Chondrocyte (in vitro differentiated cells): ENCODE results near the gene GALNT9. TPM values are rescaled to one million over a fixed set of nuclear protein-coding genes. Genes with fewer than 3 reads are reported as not detected.

Experiments used
- DNase-seq: peaks from one replicate; pipeline ENCODE4 v3.0.0; 2021; ENCODE audit warnings: mixed read lengths, low spot score
- H3K27ac Mint-ChIP-seq: one replicate; pipeline ENCODE4 v1.8.0; 2021; ENCODE audit warnings: mild to moderate bottlenecking, moderate library complexity, mixed read lengths; ENCODE audit not compliant: unreplicated experiment
- H3K27me3 Mint-ChIP-seq: 2 replicates; pipeline ENCODE4 v1.8.0; 2021; ENCODE audit warnings: low read depth, mixed read lengths
- H3K36me3 Mint-ChIP-seq: 2 replicates; pipeline ENCODE4 v1.8.0; 2021; ENCODE audit warnings: low read depth, mixed read lengths
- H3K4me1 Mint-ChIP-seq: 2 replicates; pipeline ENCODE4 v1.8.0; 2021; ENCODE audit warnings: low read depth, mild to moderate bottlenecking, mixed read lengths
- H3K4me3 Mint-ChIP-seq: one replicate; pipeline ENCODE4 v1.8.0; 2021; ENCODE audit warnings: mild to moderate bottlenecking, moderate library complexity, mixed read lengths; ENCODE audit not compliant: unreplicated experiment
- H3K9me3 Mint-ChIP-seq: 2 replicates; pipeline ENCODE4 v1.8.0; 2021; ENCODE audit warnings: low read depth, mixed read lengths
- total RNA-seq: library from RNA; stranded (reverse); gene quantifications from 3 replicates; pipeline ENCODE4 v1.2.1, GENCODE V29; 2021
- TF ChIP-seq, protein P1 (sequence below): fragments of 200-600 bp; sonication (generic); IDR thresholded peaks from 2 replicates; pipeline ENCODE4 v1.5.0; 2021; ENCODE audit warnings: antibody characterized with exemption, mild to moderate bottlenecking, moderate library complexity

GALNT9 gene
- total RNA-seq, 1 donor from 2014 or later, result not detected

DNA sequence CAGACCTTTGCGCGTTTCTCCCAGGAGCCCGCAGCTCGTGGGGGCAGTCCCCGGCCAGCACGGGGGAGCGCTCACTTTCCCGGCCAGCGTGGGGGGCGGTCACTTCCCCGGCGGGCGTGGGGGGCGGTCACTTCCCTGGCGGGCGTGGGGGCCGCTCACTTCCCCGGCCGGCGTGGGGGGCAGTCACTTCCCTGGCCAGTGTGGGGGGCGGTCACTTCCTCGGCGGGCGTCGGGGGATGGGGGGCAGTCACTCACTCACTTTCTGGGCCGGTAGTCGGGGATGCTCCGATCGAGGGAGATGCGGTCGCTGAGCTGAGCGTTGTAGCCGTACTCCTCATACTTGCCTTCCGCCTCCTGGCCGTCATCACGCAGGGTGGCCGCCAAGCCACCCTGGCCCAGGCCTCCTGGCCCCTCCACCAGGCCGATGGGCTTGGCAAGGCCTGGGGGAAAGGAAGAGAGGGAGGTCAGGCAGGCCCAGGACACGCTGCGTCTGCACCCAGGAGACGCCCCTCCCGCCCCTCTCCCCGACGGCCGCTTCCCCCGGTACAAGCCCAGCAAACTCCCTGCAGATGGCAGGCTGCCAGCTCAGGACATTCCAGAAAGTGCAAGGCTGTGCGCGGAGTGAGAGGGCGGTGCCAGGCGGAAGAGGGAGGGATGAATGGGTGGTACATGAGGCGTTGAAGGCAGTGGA, 43.3 kb downstream of the GALNT9 start:
- no peak overlapping the region for H3K4me3 Mint-ChIP-seq
- DNase-seq, result peak; percentile 93
- H3K9me3 Mint-ChIP-seq, result no peaks in the 10 kb centered on the region
- TF ChIP-seq, protein P1, sequence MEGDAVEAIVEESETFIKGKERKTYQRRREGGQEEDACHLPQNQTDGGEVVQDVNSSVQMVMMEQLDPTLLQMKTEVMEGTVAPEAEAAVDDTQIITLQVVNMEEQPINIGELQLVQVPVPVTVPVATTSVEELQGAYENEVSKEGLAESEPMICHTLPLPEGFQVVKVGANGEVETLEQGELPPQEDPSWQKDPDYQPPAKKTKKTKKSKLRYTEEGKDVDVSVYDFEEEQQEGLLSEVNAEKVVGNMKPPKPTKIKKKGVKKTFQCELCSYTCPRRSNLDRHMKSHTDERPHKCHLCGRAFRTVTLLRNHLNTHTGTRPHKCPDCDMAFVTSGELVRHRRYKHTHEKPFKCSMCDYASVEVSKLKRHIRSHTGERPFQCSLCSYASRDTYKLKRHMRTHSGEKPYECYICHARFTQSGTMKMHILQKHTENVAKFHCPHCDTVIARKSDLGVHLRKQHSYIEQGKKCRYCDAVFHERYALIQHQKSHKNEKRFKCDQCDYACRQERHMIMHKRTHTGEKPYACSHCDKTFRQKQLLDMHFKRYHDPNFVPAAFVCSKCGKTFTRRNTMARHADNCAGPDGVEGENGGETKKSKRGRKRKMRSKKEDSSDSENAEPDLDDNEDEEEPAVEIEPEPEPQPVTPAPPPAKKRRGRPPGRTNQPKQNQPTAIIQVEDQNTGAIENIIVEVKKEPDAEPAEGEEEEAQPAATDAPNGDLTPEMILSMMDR, result no peak
- H3K4me1 Mint-ChIP-seq, result peaks cover 3% of the 10 kb centered on the region
- no peak overlapping the region for H3K27ac Mint-ChIP-seq
- peaks cover 14% of the 10 kb centered on the region for H3K27me3 Mint-ChIP-seq
- H3K36me3 Mint-ChIP-seq, result no peaks in the 10 kb centered on the region

DNA sequence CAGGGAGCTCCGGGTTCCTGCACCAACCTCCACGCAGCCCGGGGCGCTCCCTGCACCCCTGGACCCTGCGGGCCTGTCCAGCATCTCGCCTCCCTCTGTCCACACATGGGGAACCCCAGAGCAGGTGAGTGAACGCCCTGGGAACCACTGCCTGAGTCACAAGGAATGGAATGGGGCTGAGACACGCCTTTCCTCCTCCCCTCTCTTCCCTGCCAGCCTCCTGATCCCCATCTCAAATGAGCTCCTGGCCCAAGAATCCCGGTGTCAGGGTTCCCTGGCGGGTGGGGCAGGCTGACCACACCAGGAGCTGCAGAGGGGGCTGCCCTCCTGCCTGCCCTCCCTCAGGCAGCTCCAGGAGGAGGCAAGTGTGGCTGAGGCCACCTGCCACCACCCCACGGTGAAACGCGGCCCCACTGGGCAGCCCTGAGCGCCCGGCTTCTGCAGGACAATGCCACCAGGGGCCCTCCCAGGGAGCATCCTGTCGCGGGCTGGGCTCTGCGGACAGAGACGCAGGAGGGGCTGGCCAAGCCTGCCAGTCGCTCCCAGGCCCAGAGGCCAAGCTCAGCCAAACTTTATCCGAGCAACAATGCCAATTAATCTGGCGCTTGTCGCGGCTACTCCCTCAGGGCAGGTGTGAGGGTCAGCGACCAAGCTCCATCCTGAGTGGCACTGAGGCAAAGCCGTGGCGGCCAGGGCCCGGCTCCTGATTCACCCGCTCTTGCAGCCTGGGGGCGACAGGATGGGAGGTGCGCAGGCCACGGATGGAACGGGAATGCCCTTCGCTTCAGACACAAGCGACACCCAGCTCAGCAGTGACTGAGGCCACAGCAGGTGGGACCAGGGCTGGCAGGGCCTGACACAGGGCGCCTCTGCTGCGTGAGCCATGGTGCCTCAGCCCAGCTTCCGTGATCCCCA, 44.3 kb downstream of the GALNT9 start:
- TF ChIP-seq, protein P1, result no peak
- DNase-seq, result peak; percentile 87
- Mint-ChIP-seq H3K4me3 (no peak overlapping the region), H3K4me1 (peaks cover 3% of the 10 kb centered on the region), H3K36me3 (no peaks in the 10 kb centered on the region), H3K9me3 (no peaks in the 10 kb centered on the region), H3K27me3 (peaks cover 17% of the 10 kb centered on the region), H3K27ac (no peak overlapping the region)

DNA sequence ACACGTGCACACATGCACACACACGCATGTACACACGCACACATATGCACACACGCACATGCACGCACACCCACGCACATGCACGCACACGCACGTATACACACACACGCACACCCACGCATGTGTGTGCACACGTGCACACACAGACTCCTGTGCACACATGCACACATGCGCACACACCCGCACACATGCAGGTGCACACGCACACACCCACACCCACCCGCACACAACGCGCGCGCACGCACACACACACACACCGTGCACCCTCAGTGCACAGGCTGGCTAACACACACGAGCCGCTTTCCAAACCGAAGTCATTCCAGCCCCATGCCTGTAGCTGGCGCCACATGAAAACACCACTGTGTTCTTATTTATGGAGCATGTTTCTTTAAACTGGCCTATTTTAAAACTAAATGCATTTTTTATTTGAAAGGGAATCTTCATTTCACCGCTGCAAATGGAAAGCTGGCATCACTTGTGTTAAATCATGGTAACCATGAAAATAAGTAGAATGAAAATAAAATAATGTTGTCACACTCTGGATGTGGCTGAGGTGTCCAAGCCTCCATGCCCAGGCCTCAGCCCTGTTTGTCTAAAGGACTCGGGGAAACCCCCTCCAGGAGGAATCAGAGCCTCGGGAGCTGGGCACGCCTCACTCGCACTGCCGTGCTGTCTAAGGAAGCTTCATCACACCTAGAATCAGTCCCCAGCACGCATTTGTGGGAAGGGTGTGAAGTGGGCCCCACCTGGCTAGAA, 45.1 kb downstream of the GALNT9 start:
- H3K27me3 Mint-ChIP-seq, result peaks cover 21% of the 10 kb centered on the region
- no peak overlapping the region for H3K27ac Mint-ChIP-seq
- TF ChIP-seq, protein P1, result peak; percentile 71
- H3K9me3 Mint-ChIP-seq, result no peaks in the 10 kb centered on the region
- no peaks in the 10 kb centered on the region for H3K36me3 Mint-ChIP-seq
- H3K4me1 Mint-ChIP-seq, result peaks cover 3% of the 10 kb centered on the region
- peak; percentile 92 for DNase-seq
- H3K4me3 Mint-ChIP-seq, result no peak overlapping the region

DNA sequence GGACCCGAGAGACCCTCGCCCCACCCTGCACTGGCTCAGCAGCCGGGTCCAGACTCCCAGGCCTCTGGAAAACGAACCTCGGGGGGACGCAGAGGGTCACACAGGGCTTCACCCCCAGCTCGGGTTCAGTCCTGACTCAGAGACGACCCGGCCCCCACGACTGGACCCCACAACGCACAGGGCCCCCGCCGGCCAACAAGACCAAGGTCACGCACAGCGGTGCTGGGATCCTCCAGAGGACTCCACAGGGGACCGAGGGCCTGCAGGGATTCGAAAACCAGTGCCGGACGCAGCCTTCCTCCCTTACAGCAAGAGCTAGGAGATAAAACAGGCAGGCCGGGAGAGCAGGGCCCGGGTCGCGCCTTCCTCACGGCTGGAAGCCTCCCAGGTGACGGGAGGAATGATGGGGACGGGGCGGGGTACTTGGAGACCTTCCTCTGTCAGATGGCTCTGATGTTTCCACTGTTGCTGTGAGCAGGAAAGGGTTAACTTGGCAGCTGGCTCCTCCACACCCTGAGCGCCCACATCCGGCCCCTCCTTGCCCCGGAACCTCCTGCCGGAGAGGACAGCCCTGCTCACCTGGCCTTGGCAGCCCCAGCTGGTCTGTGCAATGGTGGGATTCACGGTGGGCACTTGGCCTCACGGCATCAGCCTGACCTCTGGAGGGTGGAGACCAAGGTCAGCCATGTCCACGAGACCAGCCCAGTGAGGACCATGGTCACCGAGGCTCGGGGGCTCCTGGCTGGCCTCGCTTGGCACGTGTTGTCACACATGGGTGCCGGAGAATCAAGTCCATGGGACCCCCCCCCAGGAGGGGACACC, 46.2 kb downstream of the GALNT9 start:
- TF ChIP-seq, protein P1, result no peak
- no peak overlapping the region for H3K4me3 Mint-ChIP-seq
- peak; percentile 89 for DNase-seq
- peaks cover 3% of the 10 kb centered on the region for H3K4me1 Mint-ChIP-seq
- H3K27me3 Mint-ChIP-seq, result peaks cover 17% of the 10 kb centered on the region
- H3K36me3 Mint-ChIP-seq, result no peaks in the 10 kb centered on the region
- no peaks in the 10 kb centered on the region for H3K9me3 Mint-ChIP-seq
- H3K27ac Mint-ChIP-seq, result no peak overlapping the region
